ES-I3 (cell line): Measurements from ENCODE around the gene KLHL12.

ENCODE experiments used
- H3K36me3 ChIP-seq: 2 replicates; pipeline ENCODE4 v1.6.1; 2013; ENCODE audit warnings: mild to moderate bottlenecking, low read length, control low read depth, moderate library complexity; ENCODE audit not compliant: insufficient read depth
- H3K4me1 ChIP-seq: 2 replicates; pipeline ENCODE4 v1.6.1; 2013; ENCODE audit warnings: mild to moderate bottlenecking, control low read depth, low read length; ENCODE audit not compliant: insufficient read depth
- H3K9ac ChIP-seq: 2 replicates; pipeline ENCODE4 v1.6.1; 2013; ENCODE audit warnings: low read depth, mild to moderate bottlenecking, low read length, moderate library complexity
- H3K9me3 ChIP-seq: 2 replicates; pipeline ENCODE4 v1.6.1; 2013; ENCODE audit warnings: mild to moderate bottlenecking, low read length, moderate library complexity; ENCODE audit not compliant: control insufficient read depth, insufficient read depth

The KLHL12 gene

DNA sequence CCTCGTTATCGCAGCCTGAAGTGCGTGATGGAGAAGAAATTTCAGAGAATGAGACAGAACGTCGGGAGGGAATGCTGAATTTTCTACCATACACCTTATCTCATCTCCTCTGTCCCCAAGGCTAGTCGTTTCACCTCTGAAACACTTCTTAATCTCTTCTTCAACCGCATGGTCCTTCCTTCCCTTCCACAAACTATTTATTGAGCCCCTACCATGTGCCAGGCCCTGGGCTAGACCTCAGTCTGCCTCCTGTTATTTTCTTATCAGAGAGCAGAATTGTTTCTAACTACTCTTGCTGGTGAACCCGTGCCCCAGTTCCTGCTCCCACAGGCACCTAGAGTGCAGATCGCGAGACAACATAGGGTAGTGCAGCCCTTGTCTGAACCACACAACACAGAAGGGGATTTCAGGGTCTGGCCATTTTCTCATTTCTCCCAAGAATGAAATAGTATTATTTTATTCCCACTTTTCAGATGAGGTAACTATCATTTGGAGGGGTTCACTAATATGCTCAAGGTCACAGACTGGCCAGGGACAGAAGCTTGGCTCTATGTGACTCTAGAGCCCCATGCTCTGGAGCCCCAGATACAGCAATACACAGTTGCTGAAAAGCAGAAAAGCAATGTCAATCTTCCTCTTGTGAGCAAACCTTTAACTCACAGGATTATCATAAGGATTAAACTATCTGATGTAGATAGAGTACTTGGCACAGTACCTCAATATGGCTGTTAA lies 31.7 kb upstream of the KLHL12 start:
- Histone ChIP-seq H3K36me3 (no peaks in the 10 kb centered on the region; the same call in 1 of the 2 replicates), H3K9me3 (no peaks in the 10 kb centered on the region), H3K9ac (peak overlapping the region; percentile 61), H3K4me1 (0 out of 2 replicates have a peak, but pooled peaks cover 7% of the 10 kb centered on the region)

- Histone ChIP-seq H3K36me3 (no peaks in the 10 kb centered on the region; the same call in 1 of the 2 replicates), H3K9me3 (no peaks in the 10 kb centered on the region), H3K4me1 (0 out of 2 replicates have a peak, but pooled peaks cover 7% of the 10 kb centered on the region), H3K9ac (peak within 1 kb of the TSS; percentile 61)
Measured at GRCh38 chr1:202957733-202958543, 30.9 kb upstream of the KLHL12 start, which contains the start of gene ADIPOR1. Gene ADIPOR1 (minus strand): TSS chr1:202958312. CDS start chr1:202951070, 7,242 bp downstream.

GRCh38 chr1:202956969-202957368 lies 29.9 kb upstream of the KLHL12 start:
- H3K36me3 ChIP-seq: no peaks in the 10 kb centered on the region
- 0 out of 2 replicates have a peak, but pooled peaks cover 7% of the 10 kb centered on the region for H3K4me1 ChIP-seq
- H3K9ac ChIP-seq: peak overlapping the region; percentile 61
- H3K9me3 ChIP-seq: no peaks in the 10 kb centered on the region

DNA sequence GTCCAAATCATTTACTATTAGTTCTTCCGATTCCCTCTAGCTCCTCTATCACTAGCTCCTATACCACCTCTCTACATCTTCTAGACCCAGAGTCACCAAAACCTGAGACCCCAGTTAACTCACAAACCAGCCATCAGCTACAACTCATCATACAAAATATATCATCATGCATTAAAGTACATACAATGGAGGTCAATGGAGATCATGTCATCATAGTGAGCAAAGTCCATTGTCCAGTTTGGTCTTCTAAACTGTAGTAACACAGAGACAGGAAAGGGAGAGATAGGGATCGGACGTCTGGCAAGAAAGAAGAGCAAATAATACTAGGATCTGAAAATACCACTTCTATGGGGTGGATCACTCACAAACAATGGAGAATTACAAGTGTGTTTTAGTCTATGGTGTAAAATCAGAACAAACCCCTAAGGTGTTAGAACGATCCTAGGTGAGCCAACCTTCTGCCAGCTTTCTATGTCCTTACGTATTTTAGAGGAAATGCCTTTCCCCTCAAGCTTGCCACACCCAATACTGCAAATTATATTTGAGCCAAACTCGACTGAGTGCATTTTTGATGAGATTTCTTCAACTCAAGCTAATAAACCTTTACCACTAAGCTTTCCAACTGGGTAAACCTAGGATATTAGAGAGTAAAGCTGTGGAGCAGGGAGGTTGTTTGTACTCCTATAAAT lies 27.2 kb upstream of the KLHL12 start:
- Histone ChIP-seq H3K36me3 (peaks cover 6% of the 10 kb centered on the region; the same call in 1 of the 2 replicates), H3K9ac (no peak overlapping the region), H3K4me1 (0 out of 2 replicates have a peak, but pooled peaks cover 7% of the 10 kb centered on the region), H3K9me3 (no peaks in the 10 kb centered on the region)

DNA sequence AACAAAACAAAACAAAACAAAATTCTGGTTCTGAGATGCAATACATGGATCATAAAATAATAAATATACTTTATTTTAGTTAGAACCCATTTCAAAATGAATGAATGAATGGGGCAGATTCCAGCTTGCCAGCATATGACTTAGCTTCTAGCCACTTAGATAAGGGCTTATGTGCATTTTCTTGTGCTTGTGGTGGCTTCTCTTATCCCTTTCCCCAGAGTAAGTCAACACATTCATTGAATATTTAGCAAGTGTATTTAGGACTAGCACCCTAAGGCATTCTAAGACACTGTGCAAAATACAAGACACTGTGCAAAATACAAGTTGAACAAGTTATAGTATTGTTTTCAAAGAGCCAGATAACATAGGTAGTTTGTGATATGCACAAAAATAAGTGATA lies 26.4 kb upstream of the KLHL12 start:
- Histone ChIP-seq H3K4me1 (0 out of 2 replicates have a peak, but pooled peaks cover 7% of the 10 kb centered on the region), H3K9me3 (no peaks in the 10 kb centered on the region), H3K36me3 (peaks cover 6% of the 10 kb centered on the region; the same call in 1 of the 2 replicates), H3K9ac (no peak overlapping the region)

DNA sequence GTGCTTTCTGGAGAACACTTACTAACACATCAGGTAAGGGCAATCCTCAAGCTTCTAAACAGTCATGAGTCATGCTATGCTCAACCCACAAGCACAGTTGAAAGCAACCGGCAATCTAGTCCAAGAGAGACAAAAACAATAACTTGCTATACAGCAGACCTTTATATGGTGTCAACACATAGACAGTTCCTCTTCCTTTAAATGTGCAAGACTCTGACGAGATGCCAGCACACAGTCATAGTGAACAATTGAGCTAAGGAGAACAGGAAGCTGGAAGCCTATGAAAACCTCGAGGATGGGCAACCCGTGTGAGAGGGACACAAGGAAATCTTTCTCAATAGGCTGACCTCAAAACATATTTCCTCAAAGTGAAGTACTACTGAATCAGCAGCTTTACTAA lies 25.8 kb upstream of the KLHL12 start:
- Histone ChIP-seq H3K36me3 (peaks cover 6% of the 10 kb centered on the region; the same call in 1 of the 2 replicates), H3K9ac (no peak overlapping the region), H3K4me1 (0 out of 2 replicates have a peak, but pooled peaks cover 7% of the 10 kb centered on the region), H3K9me3 (no peaks in the 10 kb centered on the region)

GRCh38 chr1:202952099-202952498 lies 25.1 kb upstream of the KLHL12 start:
- Histone ChIP-seq H3K36me3 (peaks cover 6% of the 10 kb centered on the region; the same call in 1 of the 2 replicates), H3K9ac (no peak overlapping the region), H3K4me1 (0 out of 2 replicates have a peak, but pooled peaks cover 6% of the 10 kb centered on the region), H3K9me3 (no peaks in the 10 kb centered on the region)

- H3K36me3 ChIP-seq: peaks cover 6% of the 10 kb centered on the region; the same call in 1 of the 2 replicates
Measured at GRCh38 chr1:202951437-202951836, 24.4 kb upstream of the KLHL12 start.

DNA sequence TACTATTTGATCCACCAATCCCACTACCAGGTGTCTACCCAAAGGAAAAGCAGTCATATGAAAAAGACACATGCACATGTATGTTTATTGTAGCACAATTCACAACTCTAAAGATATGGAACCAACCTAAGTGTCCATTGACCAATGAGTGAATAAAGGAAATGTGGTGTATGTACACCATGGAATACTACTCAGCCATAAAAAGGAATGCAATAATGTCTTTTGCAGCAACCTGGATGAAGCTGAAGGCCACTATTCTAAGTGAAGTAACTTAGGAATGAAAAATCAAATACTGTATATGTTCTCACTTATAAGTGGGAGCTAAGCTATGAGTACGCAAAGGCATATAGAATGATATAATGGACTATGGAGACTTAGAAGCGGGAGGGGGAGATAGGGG lies 18.4 kb upstream of the KLHL12 start:
- Histone ChIP-seq H3K36me3 (peaks cover 22% of the 10 kb centered on the region), H3K9ac (no peak overlapping the region), H3K4me1 (no peaks in the 10 kb centered on the region), H3K9me3 (no peaks in the 10 kb centered on the region)

More at GRCh38 chr1:202951437-202951836, 24.4 kb upstream of the KLHL12 start:
- H3K9me3 ChIP-seq: no peaks in the 10 kb centered on the region
- no peak overlapping the region for H3K9ac ChIP-seq
- H3K4me1 ChIP-seq: no peaks in the 10 kb centered on the region

GRCh38 chr1:202944438-202944921 lies 17.4 kb upstream of the KLHL12 start:
- no peak overlapping the region for H3K9ac ChIP-seq
- no peaks in the 10 kb centered on the region for H3K9me3 ChIP-seq
- H3K4me1 ChIP-seq: no peaks in the 10 kb centered on the region
- peaks cover 20% of the 10 kb centered on the region for H3K36me3 ChIP-seq

DNA sequence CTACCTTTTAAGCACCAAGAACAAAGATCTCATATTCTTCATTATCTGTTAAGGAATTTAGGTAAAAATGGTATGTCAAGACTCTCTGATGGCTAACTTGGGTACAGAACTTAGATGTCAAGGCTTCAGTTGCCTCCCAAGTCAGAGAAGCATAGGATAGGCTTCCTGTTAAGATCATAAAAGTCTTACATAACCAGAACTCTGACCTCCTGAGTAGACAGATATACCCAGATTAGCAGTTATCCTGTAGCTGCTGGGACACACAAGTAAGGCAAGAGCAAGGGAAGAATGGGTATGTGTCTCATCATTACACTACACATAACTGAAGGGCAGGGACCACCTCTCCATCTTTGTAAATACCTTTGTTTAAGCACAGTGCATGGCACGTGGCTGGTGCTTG lies 15.4 kb upstream of the KLHL12 start:
- no peaks in the 10 kb centered on the region for H3K4me1 ChIP-seq
- H3K9me3 ChIP-seq: no peaks in the 10 kb centered on the region
- H3K9ac ChIP-seq: no peak overlapping the region
- peaks cover 20% of the 10 kb centered on the region for H3K36me3 ChIP-seq

DNA sequence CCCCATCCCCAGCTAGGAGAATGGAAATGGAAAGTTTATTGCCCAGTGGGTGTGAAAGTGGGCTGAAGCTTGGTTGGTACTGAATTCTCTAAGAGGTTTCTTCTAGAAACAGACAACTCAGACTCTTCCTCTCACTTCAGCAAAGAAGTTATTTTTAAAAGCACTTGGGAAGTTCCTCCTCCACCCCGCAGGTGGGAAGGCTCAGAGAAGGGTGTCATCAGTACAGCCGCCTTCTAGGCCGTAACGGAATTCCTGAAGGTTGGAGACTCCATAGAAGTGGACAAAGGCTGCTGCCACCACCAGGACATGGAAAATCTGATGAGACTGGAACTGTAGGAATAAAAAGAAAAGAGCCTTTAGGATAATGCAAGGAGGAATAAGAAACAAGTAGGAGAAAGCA lies 14.3 kb upstream of the KLHL12 start:
- Histone ChIP-seq H3K9ac (no peak overlapping the region), H3K4me1 (no peaks in the 10 kb centered on the region), H3K36me3 (peaks cover 20% of the 10 kb centered on the region), H3K9me3 (no peaks in the 10 kb centered on the region)

DNA sequence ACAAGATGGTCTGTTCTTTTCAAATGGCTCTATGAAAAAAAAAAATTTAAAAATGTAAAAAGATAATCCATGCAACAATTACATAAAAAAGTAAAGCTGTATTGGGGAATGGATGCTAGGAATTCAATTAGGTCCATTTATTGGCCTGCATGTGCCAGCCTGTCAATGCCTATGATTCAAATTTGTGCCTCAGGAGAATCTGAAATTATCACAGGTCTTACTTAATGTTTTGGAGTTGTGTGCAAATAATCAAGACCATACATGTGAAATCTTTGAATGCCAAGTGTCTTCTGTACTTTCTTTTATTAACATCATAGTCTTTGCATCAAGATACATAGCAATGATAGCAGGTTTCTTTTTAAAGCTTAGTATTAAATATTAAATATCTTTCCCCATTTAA lies 13.5 kb upstream of the KLHL12 start:
- H3K4me1 ChIP-seq: no peaks in the 10 kb centered on the region
- no peak overlapping the region for H3K9ac ChIP-seq
- H3K9me3 ChIP-seq: no peaks in the 10 kb centered on the region
- peaks cover 17% of the 10 kb centered on the region for H3K36me3 ChIP-seq
